GM23338 (cell line): ENCODE measurements around the gene GPC5. TPM values are rescaled to one million over a fixed set of nuclear protein-coding genes. Genes with fewer than 3 reads are reported as not detected.

ENCODE experiments used
- ATAC-seq: fragments of 200-7000 bp; cut with Tn5 transposase; 3 replicates; pipeline ENCODE4 v1.9.1; 2020
- DNase-seq: peaks from one replicate; pipeline ENCODE4 v3.0.0-alpha.2; 2015; ENCODE audit warnings: low spot score
- H2AFZ ChIP-seq: fragments of 200-600 bp; sonication (generic); 2 replicates; pipeline ENCODE4 v1.8.0; 2016; ENCODE audit warnings: antibody characterized with exemption, mild to moderate bottlenecking, moderate library complexity
- H3F3A ChIP-seq: fragments of 200-600 bp; sonication (generic); replicated peaks from 2 replicates; pipeline ENCODE4 v1.8.0; 2017; ENCODE audit warnings: antibody characterized with exemption, mixed run types, low read depth
- H3K27ac ChIP-seq: fragments of 200-600 bp; sonication (generic); 2 replicates; pipeline ENCODE4 v1.6.1; 2016; ENCODE audit warnings: low read depth
- H3K27me3 ChIP-seq: fragments of 200-600 bp; sonication (generic); 2 replicates; pipeline ENCODE4 v1.8.0; 2016; ENCODE audit warnings: mild to moderate bottlenecking, mixed run types, moderate library complexity; ENCODE audit not compliant: insufficient read depth
- H3K36me3 ChIP-seq: fragments of 200-600 bp; sonication (generic); 2 replicates; pipeline ENCODE4 v1.8.0; 2016; ENCODE audit warnings: mild to moderate bottlenecking; ENCODE audit not compliant: insufficient read depth
- H3K4me1 ChIP-seq: fragments of 200-600 bp; sonication (generic); 2 replicates; pipeline ENCODE4 v1.8.0; 2016; ENCODE audit warnings: mild to moderate bottlenecking, moderate library complexity; ENCODE audit not compliant: insufficient read depth
- H3K4me2 ChIP-seq: fragments of 200-600 bp; sonication (generic); 2 replicates; pipeline ENCODE4 v1.7.1; 2017; ENCODE audit warnings: mixed run types
- H3K4me3 ChIP-seq: fragments of 200-600 bp; sonication (generic); 2 replicates; pipeline ENCODE4 v1.6.1; 2016; ENCODE audit warnings: mixed run types
- H3K79me2 ChIP-seq: fragments of 200-600 bp; sonication (generic); replicated peaks from 2 replicates; pipeline ENCODE4 v1.8.0; 2017; ENCODE audit warnings: mild to moderate bottlenecking; ENCODE audit not compliant: insufficient read depth
- H3K9me2 ChIP-seq: fragments of 200-600 bp; sonication (generic); 2 replicates; pipeline ENCODE4 v1.8.0; 2017; ENCODE audit not compliant: insufficient read depth
- H4K20me1 ChIP-seq: fragments of 200-600 bp; sonication (generic); replicated peaks from 2 replicates; pipeline ENCODE4 v1.8.0; 2017; ENCODE audit warnings: mild to moderate bottlenecking; ENCODE audit not compliant: insufficient read depth
- H3K27ac Mint-ChIP-seq: 2 replicates; pipeline ENCODE4 v1.8.0; 2020; ENCODE audit warnings: inconsistent platforms, mild to moderate bottlenecking, moderate library complexity, mixed read lengths
- H3K27me3 Mint-ChIP-seq: 3 replicates; pipeline ENCODE4 v1.8.0; 2022; ENCODE audit warnings: low read depth, mild to moderate bottlenecking, moderate library complexity, mixed read lengths, inconsistent platforms; ENCODE audit not compliant: insufficient read depth, poor library complexity
- H3K36me3 Mint-ChIP-seq: 3 replicates; pipeline ENCODE4 v1.8.0; 2021; ENCODE audit warnings: low read depth, mild to moderate bottlenecking, inconsistent platforms, moderate library complexity, mixed read lengths
- H3K4me1 Mint-ChIP-seq: 3 replicates; pipeline ENCODE4 v1.8.0; 2020; ENCODE audit warnings: mild to moderate bottlenecking, inconsistent platforms, mixed read lengths
- H3K4me3 Mint-ChIP-seq: 3 replicates; pipeline ENCODE4 v1.8.0; 2021; ENCODE audit warnings: moderate library complexity, mild to moderate bottlenecking, inconsistent platforms, mixed read lengths
- H3K9me3 Mint-ChIP-seq: 3 replicates; pipeline ENCODE4 v1.8.0; 2020; ENCODE audit warnings: moderate library complexity, mild to moderate bottlenecking, inconsistent platforms, mixed read lengths
- CREB1 ChIP-seq: fragments of 250-450 bp; sonication (Bioruptor Pico); IDR thresholded peaks from 2 replicates; pipeline ENCODE4 v1.5.0; 2020; ENCODE audit warnings: low read depth, mild to moderate bottlenecking, moderate library complexity
- EZH2 ChIP-seq: fragments of 200-600 bp; sonication (generic); IDR thresholded peaks from one replicate; pipeline ENCODE4 v1.8.0; 2017; ENCODE audit warnings: antibody characterized with exemption, mild to moderate bottlenecking, low read depth; ENCODE audit not compliant: unreplicated experiment
- EZH2phosphoT487 ChIP-seq: fragments of 200-600 bp; sonication (generic); IDR thresholded peaks from one replicate; pipeline ENCODE4 v1.8.1; 2018; ENCODE audit warnings: antibody characterized with exemption; ENCODE audit not compliant: unreplicated experiment
- JUNB ChIP-seq: IDR thresholded peaks from one replicate; pipeline ENCODE4 v1.6.1; 2016; ENCODE audit warnings: antibody characterized with exemption; ENCODE audit not compliant: unreplicated experiment
- NANOG ChIP-seq: IDR thresholded peaks from 2 replicates; pipeline ENCODE4 v1.6.1; 2016; ENCODE audit warnings: antibody characterized with exemption, borderline replicate concordance
- POLR2AphosphoS5 ChIP-seq: IDR thresholded peaks from 2 replicates; pipeline ENCODE4 v1.6.1; 2016; ENCODE audit warnings: antibody characterized with exemption, low read depth
- STAT1 ChIP-seq: IDR thresholded peaks from one replicate; pipeline ENCODE4 v1.6.1; 2016; ENCODE audit warnings: antibody characterized with exemption; ENCODE audit not compliant: unreplicated experiment
- ZNF114 ChIP-seq: fragments of 250-450 bp; sonication (Bioruptor Pico); IDR thresholded peaks from 2 replicates; pipeline ENCODE4 v1.5.0; 2020; ENCODE audit warnings: mild to moderate bottlenecking, moderate library complexity
- ZNF331 ChIP-seq: fragments of 250-450 bp; sonication (Bioruptor Pico); IDR thresholded peaks from 2 replicates; pipeline ENCODE4 v1.5.0; 2020; ENCODE audit warnings: low read depth, mild to moderate bottlenecking, moderate library complexity
- polyA plus RNA-seq: library from polyadenylated mRNA; unstranded; fragments of >200 nt; fragmentation: Nextera tagmentation; extraction: Ambion mirVana; gene quantifications from 2 replicates; pipeline ENCODE4 v1.2.1, GENCODE V29; 2016
- total RNA-seq: library from RNA; depleted of rRNA; stranded (reverse); fragments of >200 nt; shearing (Covaris generic); gene quantifications from 2 replicates; pipeline ENCODE4 v1.2.3, GENCODE V29; 2014
- TF ChIP-seq, protein P1 (sequence below): IDR thresholded peaks from one replicate; pipeline ENCODE4 v1.6.1; 2018; ENCODE audit warnings: antibody characterized with exemption; ENCODE audit not compliant: unreplicated experiment
- TF ChIP-seq, protein P2 (sequence below), 2 experiments: fragments of 200-600 bp in 1 of 2; sonication (generic) in 1 of 2; conservative IDR thresholded peaks; 2 replicates each; pipeline versions ENCODE4 v1.5.1 to v1.6.1; 2016 to 2017; ENCODE audit warnings: antibody characterized with exemption in 2 of 2, low read depth in 2 of 2, mild to moderate bottlenecking in 2 of 2, moderate library complexity in 1 of 2
- TF ChIP-seq, protein P3 (sequence below): IDR thresholded peaks from 2 replicates; pipeline ENCODE4 v1.6.1; 2016; ENCODE audit warnings: antibody characterized with exemption
- TF ChIP-seq, protein P4 (sequence below): fragments of 250-450 bp; sonication (Bioruptor Pico); IDR thresholded peaks from 2 replicates; pipeline ENCODE4 v1.5.0; 2020; ENCODE audit warnings: mild to moderate bottlenecking, moderate library complexity

GPC5 gene
- total and polyA plus RNA-seq, 2 experiments from 2014 or later, result 0.95 to 1.1 TPM

DNA sequence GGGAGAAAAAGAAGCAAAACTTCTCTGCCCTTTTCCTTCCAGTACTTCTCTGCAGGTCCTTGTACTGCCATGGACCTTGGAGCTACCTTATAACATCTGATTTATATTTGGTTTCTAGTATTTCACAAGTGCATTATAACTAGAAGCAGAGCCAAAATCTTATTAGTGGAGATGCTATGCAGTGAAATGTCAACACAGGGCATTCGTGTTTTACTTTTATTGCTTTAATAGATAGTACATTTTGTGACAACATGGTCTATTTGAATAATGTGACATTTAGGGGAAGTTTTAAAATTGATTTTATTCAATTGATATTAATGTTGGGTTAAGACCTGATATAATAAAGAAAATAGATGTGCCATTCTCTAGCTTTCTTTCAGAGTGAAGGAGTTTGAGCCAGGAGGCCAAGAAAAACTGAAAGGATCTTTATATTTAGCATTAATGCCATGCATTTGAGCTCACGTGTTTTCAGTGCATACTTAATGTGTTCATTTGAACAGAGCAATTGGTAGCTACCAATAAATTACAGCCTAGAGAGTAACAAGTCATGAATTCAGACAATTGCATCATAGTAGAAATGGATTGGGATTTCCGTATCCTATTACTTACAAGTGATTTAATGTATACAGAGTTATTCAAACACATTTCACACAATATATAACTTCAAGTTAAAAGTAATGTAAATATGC is 863.8 kb downstream of the GPC5 start:
- H3K79me2 ChIP-seq, result no peaks in the 10 kb centered on the region
- ATAC-seq, result no peak
- Mint-ChIP-seq H3K4me1 (peaks cover 26% of the 10 kb centered on the region), H3K27ac (no peak overlapping the region), H3K4me3 (no peak overlapping the region), H3K36me3 (no peaks in the 10 kb centered on the region), H3K27me3 (no peaks in the 10 kb centered on the region), H3K9me3 (no peaks in the 10 kb centered on the region)
- H3K4me3 ChIP-seq, result no peak overlapping the region
- no peak overlapping the region for H3K4me2 ChIP-seq
- H2AFZ ChIP-seq, result no peak overlapping the region
- H4K20me1 ChIP-seq, result no peaks in the 10 kb centered on the region
- H3K9me2 ChIP-seq, result no peaks in the 10 kb centered on the region
- no peak overlapping the region for H3K27ac ChIP-seq
- H3K36me3 ChIP-seq, result no peaks in the 10 kb centered on the region
- no peaks in the 10 kb centered on the region; the same call in 1 of the 2 replicates for H3K4me1 ChIP-seq
- no peak for DNase-seq
- no peaks in the 10 kb centered on the region for H3K27me3 ChIP-seq
- no peaks in the 10 kb centered on the region for H3F3A ChIP-seq
- TF ChIP-seq ZNF331 (CRISPR knock-in tag), result no peak
- TF ChIP-seq, protein P1, sequence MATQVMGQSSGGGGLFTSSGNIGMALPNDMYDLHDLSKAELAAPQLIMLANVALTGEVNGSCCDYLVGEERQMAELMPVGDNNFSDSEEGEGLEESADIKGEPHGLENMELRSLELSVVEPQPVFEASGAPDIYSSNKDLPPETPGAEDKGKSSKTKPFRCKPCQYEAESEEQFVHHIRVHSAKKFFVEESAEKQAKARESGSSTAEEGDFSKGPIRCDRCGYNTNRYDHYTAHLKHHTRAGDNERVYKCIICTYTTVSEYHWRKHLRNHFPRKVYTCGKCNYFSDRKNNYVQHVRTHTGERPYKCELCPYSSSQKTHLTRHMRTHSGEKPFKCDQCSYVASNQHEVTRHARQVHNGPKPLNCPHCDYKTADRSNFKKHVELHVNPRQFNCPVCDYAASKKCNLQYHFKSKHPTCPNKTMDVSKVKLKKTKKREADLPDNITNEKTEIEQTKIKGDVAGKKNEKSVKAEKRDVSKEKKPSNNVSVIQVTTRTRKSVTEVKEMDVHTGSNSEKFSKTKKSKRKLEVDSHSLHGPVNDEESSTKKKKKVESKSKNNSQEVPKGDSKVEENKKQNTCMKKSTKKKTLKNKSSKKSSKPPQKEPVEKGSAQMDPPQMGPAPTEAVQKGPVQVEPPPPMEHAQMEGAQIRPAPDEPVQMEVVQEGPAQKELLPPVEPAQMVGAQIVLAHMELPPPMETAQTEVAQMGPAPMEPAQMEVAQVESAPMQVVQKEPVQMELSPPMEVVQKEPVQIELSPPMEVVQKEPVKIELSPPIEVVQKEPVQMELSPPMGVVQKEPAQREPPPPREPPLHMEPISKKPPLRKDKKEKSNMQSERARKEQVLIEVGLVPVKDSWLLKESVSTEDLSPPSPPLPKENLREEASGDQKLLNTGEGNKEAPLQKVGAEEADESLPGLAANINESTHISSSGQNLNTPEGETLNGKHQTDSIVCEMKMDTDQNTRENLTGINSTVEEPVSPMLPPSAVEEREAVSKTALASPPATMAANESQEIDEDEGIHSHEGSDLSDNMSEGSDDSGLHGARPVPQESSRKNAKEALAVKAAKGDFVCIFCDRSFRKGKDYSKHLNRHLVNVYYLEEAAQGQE, result no peak
- TF ChIP-seq, protein P2, sequence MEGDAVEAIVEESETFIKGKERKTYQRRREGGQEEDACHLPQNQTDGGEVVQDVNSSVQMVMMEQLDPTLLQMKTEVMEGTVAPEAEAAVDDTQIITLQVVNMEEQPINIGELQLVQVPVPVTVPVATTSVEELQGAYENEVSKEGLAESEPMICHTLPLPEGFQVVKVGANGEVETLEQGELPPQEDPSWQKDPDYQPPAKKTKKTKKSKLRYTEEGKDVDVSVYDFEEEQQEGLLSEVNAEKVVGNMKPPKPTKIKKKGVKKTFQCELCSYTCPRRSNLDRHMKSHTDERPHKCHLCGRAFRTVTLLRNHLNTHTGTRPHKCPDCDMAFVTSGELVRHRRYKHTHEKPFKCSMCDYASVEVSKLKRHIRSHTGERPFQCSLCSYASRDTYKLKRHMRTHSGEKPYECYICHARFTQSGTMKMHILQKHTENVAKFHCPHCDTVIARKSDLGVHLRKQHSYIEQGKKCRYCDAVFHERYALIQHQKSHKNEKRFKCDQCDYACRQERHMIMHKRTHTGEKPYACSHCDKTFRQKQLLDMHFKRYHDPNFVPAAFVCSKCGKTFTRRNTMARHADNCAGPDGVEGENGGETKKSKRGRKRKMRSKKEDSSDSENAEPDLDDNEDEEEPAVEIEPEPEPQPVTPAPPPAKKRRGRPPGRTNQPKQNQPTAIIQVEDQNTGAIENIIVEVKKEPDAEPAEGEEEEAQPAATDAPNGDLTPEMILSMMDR (conservative IDR thresholded peaks at IDR 0.05; ENCODE audit: low read depth in 2 of 2), result no peak
- TF ChIP-seq STAT1, result no peak
- TF ChIP-seq ZNF114 (CRISPR knock-in tag), result no peak
- TF ChIP-seq EZH2phosphoT487, result no peak
- TF ChIP-seq, protein P3, sequence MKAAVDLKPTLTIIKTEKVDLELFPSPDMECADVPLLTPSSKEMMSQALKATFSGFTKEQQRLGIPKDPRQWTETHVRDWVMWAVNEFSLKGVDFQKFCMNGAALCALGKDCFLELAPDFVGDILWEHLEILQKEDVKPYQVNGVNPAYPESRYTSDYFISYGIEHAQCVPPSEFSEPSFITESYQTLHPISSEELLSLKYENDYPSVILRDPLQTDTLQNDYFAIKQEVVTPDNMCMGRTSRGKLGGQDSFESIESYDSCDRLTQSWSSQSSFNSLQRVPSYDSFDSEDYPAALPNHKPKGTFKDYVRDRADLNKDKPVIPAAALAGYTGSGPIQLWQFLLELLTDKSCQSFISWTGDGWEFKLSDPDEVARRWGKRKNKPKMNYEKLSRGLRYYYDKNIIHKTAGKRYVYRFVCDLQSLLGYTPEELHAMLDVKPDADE, result no peak
- TF ChIP-seq, protein P4, sequence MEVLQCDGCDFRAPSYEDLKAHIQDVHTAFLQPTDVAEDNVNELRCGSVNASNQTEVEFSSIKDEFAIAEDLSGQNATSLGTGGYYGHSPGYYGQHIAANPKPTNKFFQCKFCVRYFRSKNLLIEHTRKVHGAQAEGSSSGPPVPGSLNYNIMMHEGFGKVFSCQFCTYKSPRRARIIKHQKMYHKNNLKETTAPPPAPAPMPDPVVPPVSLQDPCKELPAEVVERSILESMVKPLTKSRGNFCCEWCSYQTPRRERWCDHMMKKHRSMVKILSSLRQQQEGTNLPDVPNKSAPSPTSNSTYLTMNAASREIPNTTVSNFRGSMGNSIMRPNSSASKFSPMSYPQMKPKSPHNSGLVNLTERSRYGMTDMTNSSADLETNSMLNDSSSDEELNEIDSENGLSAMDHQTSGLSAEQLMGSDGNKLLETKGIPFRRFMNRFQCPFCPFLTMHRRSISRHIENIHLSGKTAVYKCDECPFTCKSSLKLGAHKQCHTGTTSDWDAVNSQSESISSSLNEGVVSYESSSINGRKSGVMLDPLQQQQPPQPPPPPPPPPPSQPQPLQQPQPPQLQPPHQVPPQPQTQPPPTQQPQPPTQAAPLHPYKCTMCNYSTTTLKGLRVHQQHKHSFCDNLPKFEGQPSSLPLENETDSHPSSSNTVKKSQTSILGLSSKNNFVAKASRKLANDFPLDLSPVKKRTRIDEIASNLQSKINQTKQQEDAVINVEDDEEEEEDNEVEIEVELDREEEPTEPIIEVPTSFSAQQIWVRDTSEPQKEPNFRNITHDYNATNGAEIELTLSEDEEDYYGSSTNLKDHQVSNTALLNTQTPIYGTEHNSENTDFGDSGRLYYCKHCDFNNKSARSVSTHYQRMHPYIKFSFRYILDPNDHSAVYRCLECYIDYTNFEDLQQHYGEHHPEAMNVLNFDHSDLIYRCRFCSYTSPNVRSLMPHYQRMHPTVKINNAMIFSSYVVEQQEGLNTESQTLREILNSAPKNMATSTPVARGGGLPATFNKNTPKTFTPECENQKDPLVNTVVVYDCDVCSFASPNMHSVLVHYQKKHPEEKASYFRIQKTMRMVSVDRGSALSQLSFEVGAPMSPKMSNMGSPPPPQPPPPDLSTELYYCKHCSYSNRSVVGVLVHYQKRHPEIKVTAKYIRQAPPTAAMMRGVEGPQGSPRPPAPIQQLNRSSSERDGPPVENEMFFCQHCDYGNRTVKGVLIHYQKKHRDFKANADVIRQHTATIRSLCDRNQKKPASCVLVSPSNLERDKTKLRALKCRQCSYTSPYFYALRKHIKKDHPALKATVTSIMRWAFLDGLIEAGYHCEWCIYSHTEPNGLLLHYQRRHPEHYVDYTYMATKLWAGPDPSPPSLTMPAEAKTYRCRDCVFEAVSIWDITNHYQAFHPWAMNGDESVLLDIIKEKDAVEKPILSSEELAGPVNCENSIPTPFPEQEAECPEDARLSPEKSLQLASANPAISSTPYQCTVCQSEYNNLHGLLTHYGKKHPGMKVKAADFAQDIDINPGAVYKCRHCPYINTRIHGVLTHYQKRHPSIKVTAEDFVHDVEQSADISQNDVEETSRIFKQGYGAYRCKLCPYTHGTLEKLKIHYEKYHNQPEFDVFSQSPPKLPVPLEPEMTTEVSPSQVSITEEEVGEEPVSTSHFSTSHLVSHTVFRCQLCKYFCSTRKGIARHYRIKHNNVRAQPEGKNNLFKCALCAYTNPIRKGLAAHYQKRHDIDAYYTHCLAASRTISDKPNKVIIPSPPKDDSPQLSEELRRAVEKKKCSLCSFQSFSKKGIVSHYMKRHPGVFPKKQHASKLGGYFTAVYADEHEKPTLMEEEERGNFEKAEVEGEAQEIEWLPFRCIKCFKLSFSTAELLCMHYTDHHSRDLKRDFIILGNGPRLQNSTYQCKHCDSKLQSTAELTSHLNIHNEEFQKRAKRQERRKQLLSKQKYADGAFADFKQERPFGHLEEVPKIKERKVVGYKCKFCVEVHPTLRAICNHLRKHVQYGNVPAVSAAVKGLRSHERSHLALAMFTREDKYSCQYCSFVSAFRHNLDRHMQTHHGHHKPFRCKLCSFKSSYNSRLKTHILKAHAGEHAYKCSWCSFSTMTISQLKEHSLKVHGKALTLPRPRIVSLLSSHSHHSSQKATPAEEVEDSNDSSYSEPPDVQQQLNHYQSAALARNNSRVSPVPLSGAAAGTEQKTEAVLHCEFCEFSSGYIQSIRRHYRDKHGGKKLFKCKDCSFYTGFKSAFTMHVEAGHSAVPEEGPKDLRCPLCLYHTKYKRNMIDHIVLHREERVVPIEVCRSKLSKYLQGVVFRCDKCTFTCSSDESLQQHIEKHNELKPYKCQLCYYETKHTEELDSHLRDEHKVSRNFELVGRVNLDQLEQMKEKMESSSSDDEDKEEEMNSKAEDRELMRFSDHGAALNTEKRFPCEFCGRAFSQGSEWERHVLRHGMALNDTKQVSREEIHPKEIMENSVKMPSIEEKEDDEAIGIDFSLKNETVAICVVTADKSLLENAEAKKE (CRISPR knock-in tag), result no peak
- no peak for TF ChIP-seq CREB1 (CRISPR knock-in tag)
- no peak for TF ChIP-seq NANOG
- TF ChIP-seq POLR2AphosphoS5, result no peak
- no peak for TF ChIP-seq JUNB
- no peak for TF ChIP-seq EZH2
